NT2/D1 (cell line): ENCODE measurements around the gene ACSL5.

ENCODE experiments used
- SUZ12 ChIP-seq: IDR thresholded peaks from 2 replicates; pipeline ENCODE4 v1.6.1; 2011; ENCODE audit not compliant: insufficient read length, insufficient read depth; ENCODE audit errors: extremely low read depth
- YY1 ChIP-seq: IDR thresholded peaks from 2 replicates; pipeline ENCODE4 v1.6.1; 2011; ENCODE audit not compliant: insufficient read length, insufficient read depth
- ZNF274 ChIP-seq: IDR thresholded peaks from 2 replicates; pipeline ENCODE4 v1.6.1; 2011; ENCODE audit warnings: mild to moderate bottlenecking, low read depth, low read length

GRCh38 chr10:112366992-112367391 lies 6.9 kb upstream of the ACSL5 start:
- TF ChIP-seq YY1 (no peak), SUZ12 (no peak), ZNF274 (no peak)
